GM19239 (cell line): ENCODE data around the gene SOX9.
"Not testable (repeated sequence)": the region's sequence is repeated elsewhere in the genome, so short reads cannot be mapped to it uniquely, and the experiment has no call there.

Experiments used
- DNase-seq: peaks from one replicate; pipeline ENCODE4 v3.0.0; 2011; ENCODE audit warnings: low spot score; ENCODE audit not compliant: insufficient read length
- FAIRE-seq: peaks from 2 replicates; lab custom pipeline; 2011; peaks lifted over from hg19 to GRCh38; lab: Jason Lieb, UNC

Gene SOX9

GRCh38 chr17:72110231-72110941 is 10.4 kb upstream of the SOX9 start:
- DNase-seq (no peak), FAIRE-seq (no peak)

DNA sequence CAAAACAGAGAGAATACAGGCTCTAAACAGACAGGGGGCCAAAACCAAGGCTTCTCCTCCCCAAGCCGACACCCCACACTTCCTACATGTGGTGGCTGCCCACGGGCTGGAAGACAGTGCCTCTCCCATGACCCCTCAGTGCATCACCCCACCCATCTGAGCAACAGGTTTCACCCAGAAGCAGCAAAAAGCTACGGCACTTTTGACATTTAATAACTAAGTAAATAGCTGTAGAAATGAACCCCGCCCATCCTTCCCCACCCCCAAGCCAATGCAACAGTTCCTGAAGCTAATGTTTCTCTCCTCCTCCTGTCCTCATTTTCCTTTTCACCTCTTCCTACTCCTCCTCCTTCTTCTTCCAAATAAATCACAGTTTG is 9.9 kb upstream of the SOX9 start:
- DNase-seq: no peak
- no peak for FAIRE-seq

DNA sequence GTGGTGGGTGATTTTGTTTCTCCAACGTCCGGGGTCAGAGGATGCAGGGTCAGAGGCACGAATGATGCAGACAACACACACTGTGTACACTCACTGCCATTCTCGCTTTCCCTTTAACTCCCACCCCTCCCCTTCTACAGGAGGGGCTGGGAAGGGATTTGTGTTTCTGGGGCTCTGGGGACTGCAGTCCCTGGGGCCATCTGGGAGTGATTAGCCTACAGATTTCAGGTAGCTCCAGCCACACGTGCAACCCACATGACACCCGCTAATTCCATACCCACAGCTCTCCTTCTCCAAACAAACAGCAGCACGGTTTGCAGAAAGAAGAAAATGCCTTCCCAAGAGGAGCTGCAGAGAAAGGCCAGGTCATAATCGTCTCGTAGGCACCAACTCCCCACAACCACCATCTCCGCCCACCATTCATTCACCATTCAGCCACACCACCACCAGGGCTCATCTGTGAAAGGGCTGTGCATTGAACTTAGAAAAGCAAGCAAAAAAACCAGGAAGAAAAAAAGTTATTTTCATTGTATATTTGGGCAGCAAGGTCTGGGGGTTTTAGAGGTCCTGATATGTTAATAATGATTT is 9.4 kb upstream of the SOX9 start:
- FAIRE-seq (no peak), DNase-seq (no peak)

- DNase-seq, FAIRE-seq: not testable (repeated sequence)
These were observed 8.9 kb upstream of the SOX9 start for GRCh38 chr17:72111926-72112325.

DNA sequence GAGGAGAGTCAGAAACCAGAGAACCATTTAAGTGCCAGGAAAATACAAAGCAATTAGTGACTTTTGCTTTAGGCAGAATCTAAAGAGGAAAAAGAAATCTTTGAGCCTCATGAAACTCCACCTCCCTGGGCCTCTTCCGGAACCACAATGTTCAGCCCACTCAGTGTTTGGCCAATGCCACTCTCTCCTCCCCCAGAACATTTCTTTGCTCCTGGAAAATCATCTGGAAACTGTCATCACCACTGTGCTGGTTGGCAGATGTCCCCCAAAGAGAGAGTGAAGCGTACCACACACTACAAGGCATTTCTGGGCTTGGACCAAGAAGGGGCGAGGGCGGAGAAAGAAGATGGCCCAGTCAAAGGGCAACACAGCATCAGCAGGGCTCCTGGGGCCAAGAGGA is 7.1 kb upstream of the SOX9 start:
- no peak for DNase-seq
- no peak for FAIRE-seq

GRCh38 chr17:72115781-72116525 is 4.9 kb upstream of the SOX9 start:
- FAIRE-seq (no peak), DNase-seq (no peak)

DNA sequence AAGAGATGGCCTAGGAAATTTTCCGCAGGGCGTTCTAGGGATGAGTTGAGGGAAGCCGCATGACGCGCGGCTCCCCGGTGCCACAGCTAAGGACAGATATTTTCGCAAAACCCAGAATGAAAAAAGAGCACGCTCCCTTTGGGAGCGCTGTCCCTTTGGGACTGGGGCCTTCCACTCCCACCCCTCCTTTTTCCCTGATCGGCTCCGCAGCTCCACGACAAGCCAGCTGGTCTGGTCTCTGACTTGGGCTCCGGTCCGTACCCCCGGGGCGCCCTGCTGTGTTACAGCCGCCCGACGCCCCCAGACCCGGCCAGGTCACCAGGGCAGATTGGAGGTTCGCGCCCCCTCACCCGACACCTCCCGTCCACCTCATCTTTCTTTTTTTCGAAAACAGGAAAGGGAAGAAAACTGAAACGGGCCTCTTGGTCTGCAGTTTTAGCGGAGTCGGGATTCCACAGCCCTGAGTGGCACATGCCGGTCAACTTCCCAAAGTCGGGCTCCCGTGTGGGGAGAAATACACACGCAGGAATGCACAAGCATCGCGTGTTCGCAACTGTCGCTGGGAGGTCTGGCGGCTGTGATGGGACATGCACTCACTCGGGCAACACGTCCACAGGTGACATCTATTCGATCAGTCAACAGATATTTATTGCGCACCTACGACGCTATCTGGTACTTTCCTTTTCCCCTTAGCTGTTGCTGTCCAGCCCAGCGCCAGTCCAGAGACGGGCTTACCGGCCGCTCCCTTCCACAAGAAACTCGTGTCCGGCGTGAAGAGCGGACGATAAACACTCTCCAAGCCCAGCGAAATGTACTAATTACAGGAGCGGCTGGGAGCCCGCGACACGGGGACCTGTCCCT is 3.9 kb upstream of the SOX9 start:
- FAIRE-seq (no peak), DNase-seq (no peak)

DNA sequence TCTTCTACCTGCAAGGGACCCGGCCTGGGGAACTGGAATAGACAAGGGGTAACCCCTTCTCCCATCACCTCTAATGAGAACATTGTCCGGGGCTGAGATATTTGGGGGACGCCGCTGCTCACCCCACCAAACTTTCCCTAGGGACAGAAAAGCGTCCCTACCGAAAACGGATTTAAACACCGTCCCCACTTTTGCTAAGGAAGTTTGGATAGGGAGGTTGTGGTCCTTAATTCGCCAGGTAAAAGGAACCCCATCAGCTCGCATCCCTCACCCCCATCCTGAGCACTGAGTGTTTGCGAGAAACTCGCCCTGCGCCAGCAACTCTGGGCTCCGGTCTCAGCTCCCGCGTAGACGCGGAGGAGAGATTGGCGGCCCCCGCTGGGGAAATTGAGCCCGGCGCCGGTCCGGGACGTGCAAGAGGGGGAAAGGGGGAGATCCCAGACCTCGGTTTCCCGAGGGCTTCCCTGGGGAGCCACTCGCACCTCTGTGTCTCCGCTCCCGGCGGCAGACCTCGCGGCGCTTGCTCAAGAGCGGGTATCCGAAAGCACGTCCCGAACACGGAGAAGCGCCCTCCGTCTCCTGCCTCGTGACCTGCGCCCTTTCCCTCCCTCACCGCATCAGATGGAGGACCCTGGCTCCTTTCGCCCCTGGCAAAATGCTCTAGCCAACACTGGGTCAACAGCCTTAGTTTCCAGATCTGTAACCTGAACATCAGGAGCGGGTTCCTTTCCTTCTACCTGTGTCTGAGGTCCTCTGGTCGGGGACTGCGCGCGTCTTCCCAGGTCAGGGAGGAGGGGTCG is 3.1 kb upstream of the SOX9 start:
- FAIRE-seq: no peak

GRCh38 chr17:72118335-72119076 is 2.3 kb upstream of the SOX9 start:
- DNase-seq: no peak
- FAIRE-seq: peak; percentile 72

More for the DNA sequence above, 3.1 kb upstream of the SOX9 start:
- DNase-seq: no peak

- DNase-seq (no peak), FAIRE-seq (peak; percentile 39)
These were observed 1.5 kb upstream of the SOX9 start for GRCh38 chr17:72119077-72119872.

DNA sequence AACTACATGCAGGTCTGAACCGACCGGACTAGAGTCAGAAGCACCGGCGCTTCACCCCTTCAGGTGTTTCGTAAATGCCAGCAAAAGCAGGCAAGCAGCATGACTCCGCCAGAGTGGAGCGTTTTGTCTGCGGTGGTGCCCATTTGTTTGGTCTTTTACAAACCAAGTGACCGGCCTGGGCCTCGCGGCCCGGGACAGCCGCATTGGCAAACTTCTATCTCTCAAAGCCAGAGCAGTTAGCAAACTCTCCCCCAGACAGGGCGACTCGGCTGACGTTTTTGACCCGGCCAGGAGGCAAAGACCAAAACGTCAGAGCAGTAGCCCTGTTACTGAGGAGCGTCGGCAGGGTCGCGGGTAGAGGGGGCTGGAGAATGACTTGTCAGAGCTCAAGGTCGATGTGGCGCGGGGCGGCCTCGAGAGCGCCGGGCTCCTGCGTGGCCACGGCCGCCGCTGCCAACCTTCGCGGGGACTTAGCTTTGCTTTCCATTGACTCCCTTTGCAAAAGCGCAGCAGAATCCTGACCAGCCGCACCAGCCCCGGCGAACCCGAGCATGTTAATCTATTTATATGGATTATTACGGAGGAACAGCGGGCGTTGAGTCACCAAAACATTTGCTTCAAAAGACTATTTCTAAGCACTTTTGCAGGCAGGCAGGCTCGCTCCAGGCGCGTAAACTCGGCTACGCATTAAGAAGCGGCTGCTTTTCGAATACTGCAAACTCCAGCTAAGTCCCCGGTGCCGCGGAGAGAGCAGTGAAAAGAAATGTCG is 763 bp upstream of the SOX9 start:
- DNase-seq: no peak
- FAIRE-seq: no peak

DNA sequence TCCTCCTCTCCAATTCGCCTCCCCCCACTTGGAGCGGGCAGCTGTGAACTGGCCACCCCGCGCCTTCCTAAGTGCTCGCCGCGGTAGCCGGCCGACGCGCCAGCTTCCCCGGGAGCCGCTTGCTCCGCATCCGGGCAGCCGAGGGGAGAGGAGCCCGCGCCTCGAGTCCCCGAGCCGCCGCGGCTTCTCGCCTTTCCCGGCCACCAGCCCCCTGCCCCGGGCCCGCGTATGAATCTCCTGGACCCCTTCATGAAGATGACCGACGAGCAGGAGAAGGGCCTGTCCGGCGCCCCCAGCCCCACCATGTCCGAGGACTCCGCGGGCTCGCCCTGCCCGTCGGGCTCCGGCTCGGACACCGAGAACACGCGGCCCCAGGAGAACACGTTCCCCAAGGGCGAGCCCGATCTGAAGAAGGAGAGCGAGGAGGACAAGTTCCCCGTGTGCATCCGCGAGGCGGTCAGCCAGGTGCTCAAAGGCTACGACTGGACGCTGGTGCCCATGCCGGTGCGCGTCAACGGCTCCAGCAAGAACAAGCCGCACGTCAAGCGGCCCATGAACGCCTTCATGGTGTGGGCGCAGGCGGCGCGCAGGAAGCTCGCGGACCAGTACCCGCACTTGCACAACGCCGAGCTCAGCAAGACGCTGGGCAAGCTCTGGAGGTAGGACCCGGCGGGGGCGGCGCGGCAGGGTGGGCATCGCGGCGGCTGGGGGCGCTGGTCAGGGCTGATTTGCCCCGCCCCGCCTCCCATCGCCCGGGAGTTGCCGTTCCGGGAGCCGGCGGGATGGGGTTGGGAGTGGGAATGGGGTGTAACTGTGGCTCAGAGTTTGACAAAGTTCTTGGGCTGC is 567 bp downstream of the SOX9 start:
- DNase-seq (no peak), FAIRE-seq (no peak)

DNA sequence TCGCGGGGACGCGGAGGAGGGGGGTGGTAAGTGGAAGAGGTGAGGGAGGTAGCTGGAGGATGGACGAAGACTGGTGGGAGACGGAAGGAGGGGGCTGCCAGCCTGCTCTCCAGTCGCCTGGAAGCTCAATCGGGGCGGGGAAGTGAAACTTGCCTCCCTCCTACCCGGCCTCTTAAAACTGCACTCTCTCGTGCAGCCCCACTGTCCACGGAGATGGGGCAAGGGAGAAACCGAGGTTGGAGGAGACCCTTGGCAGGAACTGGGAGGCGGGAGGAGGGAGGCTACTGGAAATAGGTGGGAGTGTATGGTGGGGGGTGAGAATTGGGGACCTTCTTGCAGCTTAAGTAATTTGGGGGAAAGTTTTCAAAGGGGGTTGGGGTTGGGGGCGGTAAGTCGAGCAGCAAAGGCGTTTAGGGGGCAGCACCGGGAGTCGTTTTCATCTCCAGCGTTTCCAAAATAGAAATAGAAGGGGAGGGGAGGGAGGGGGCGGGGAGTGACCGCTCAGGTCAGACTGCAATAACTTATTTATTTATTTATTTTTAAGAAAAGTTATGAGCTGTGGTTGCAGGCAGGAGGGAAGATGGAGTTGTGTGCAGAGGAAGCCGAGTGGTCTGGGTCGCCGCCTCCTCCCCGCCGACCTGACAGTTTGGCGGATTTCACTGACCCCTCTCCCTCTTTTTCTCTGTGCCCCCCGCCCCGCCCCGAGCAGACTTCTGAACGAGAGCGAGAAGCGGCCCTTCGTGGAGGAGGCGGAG is 1.4 kb downstream of the SOX9 start:
- no peak for DNase-seq
- no peak for FAIRE-seq

DNA sequence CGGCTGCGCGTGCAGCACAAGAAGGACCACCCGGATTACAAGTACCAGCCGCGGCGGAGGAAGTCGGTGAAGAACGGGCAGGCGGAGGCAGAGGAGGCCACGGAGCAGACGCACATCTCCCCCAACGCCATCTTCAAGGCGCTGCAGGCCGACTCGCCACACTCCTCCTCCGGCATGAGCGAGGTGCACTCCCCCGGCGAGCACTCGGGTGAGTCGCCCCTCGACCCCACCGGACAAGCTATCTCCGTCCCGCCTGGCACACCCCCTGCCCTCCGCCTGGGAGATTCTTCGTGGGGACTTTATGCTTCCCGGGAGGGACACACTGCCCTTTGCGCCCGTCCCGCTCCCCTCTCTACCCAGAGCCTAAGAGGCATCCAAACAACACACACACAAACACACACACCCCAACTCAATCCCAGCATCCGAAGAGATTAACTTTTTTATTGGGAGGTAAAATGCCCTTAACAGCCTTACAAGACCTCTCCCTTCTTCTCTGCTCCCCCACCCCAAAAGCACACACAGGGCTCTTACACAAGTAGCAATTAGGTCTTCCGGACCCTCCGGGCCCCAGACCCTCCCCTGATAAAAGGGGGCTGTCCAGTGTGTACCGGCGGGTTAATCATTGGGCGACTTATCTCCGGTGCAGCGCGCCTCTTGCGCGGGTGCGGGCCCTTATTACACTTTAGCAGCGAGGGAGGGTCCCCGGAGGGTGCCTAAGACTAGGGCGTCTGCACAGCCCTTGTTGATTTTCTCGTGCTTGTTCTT is 2.1 kb downstream of the SOX9 start:
- DNase-seq: peak; percentile 69
- FAIRE-seq: no peak
